Activated naive CD4-positive, alpha-beta T cell treated with anti-CD3 and anti-CD28 coated beads, Interleukin-2, amount 50 U/mL, for 16 hours (primary cell): ENCODE results near the gene GRIN3A.
A peak's percentile ranks its signal among the peaks of the same experiment; 100 is the strongest.
"Not testable (repeated sequence)": the region's sequence is repeated elsewhere in the genome, so short reads cannot be mapped to it uniquely, and the experiment has no call there.

Source experiments
- DNase-seq: peaks from one replicate; pipeline ENCODE4 v3.0.0-alpha.2; 2020

Gene GRIN3A

GRCh38 chr9:101738566-101739183 lies at the start of gene GRIN3A:
Gene GRIN3A, minus strand, starts transcription at chr9:101738647. Its CDS starts 668 bp downstream, at chr9:101737979.
- no peak for DNase-seq

- DNase-seq: no peak
Observed at GRCh38 chr9:101787891-101788290, 49.4 kb upstream of the GRIN3A start.

DNA sequence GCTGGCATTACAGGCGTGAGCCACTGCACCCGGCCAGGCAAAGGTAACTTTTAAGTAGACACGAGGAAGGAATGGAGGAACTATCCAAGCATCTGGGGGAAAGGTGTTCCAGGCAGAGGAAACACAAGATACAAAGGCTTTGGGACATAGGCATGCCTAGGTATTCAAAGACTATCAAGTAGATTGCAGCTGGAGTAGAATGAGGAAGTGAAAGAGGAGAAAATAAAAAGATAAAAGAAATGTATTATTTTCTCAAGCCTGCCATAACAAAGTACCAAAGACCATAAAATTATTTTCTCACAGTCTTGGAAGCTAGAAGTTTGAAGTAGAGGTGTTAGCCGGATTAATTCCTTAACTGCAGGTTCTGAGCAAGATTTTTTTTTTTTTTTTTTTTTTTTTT lies 39.9 kb upstream of the GRIN3A start:
- no peak for DNase-seq

- no peak for DNase-seq
Observed at GRCh38 chr9:101764472-101764871, 26.0 kb upstream of the GRIN3A start.

- DNase-seq: no peak
Observed at GRCh38 chr9:101758304-101758930, 20.0 kb upstream of the GRIN3A start.

GRCh38 chr9:101753716-101754115 lies 15.3 kb upstream of the GRIN3A start:
- DNase-seq: no peak

GRCh38 chr9:101751895-101752294 lies 13.4 kb upstream of the GRIN3A start:
- no peak for DNase-seq

DNA sequence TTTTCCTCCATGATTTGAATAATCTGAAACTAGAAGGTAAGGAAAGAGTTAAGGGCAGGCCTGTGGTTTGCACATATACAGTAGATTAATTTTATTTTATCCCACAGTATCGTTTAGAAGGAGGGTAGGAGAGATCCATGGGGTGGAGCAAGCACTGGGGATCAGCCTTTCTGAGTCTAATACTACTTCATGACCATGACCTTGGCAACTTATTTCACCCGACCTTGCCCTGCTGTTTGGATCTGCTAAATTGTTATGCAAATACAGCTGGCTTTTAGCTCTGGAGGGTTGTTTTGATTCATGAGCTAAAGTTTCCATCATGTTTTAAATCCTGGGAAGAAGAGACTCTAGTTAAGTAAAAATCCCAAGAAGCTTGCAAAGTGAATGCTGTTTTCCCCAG lies 864 bp upstream of the GRIN3A start:
- no peak for DNase-seq

GRCh38 chr9:101737705-101738565 lies 512 bp downstream of the GRIN3A start:
- DNase-seq: no peak

DNA sequence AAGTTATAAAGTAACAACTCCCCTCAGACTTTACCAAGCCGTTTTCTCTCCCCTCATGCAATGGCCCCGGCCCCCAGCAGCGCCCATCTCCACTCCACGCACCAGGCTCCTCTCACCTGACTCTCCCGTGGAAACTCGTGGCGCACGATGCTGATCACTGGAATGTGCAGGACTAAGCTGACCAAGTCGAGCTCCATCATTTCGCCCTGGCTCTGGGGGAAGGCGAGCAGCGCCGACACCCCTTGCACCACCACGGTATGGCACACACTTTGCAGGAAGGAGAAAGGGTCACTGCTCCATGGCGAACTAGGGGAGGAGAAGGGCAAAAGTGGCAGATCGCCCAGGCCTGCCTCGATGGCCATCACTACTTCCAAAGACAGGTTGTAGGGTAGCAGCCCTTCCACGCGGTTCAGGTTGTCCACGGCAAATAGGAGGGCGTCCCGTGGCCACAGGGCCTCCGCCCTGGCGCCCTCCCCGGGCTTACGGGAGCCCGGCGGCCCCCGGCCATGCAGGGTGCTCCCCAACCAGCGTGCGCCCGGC lies 1.2 kb downstream of the GRIN3A start:
- no peak for DNase-seq

DNA sequence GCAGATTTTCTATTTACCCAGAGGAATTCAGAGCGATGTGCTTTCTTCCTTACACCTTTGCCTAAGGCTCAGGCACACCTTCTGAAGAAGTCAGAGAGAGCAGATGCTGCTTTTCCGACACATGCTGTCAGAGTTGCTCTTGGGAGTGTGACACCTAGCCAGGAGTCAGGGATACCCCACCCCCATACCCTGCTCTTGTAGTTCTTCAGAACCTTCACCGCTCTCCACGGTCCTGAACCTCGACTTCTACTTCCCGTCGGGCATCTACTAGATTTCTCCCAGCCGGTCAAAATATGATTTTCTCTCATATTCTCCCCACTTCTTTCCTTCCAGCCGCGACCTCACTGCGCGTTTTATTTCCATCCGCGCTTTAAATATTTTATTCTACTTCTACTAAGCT lies 1.7 kb downstream of the GRIN3A start:
- DNase-seq: no peak

DNA sequence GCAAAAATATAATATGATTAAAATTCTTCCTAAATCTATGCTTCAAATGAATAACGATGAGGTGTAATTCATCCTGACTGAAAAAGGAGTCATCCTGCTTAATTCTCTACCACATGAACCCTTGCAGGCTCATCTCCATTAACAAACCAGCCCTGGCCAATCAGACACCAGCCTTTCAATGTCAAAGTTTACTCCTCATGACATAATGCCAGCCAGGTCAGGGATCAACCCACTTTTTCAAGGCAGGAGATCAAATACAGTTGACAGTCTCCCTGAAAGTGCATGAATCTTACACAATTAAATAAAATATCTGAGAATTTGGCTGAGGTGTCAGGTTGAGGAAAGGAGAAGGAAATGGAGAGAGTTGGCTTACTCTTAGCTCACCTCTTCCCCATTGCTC lies 7.0 kb downstream of the GRIN3A start:
- no peak for DNase-seq

DNA sequence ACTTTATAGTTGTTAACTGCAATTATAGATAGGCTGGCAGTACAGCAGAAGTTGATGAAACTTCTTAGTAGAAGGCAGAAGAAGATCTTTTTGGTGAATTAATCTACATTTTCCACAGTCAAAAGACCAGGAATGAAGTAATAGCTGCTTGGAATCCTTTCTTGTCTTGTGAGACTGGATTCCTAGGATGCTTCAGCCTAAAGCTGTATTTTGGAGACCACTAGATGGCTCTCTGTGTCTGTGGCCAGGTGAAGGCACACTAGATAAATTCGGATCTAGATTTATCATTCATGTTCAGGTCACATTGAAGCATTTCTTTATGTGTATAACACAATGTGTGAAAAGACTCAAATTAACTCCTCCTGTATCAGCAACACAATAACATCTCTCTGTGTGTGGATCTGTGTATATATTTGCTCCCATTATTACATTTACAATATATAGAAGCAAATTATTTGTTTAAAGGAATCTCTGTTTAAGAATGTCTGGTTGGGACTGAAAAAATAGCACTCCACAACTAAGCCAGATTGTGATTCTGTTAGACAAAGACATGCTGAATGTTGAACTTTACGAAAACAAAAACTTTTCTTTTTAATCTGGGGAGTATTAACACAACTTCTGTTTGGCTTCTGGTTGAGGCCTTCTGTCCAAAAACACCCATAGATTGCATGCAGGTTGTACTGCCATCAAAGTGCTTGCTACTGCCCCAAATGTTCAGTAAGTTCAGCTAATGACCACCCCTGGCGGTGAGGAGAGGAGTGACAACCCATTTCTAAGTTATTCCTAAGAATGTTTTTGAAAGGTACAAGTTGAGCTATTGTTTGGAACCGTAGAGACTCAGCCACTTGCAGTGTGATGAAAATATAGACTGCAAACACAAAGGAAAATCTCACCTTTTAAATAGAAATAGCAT lies 10.6 kb downstream of the GRIN3A start:
- DNase-seq: no peak

- DNase-seq: not testable (repeated sequence)
Observed at GRCh38 chr9:101724271-101724670, 14.2 kb downstream of the GRIN3A start.

DNA sequence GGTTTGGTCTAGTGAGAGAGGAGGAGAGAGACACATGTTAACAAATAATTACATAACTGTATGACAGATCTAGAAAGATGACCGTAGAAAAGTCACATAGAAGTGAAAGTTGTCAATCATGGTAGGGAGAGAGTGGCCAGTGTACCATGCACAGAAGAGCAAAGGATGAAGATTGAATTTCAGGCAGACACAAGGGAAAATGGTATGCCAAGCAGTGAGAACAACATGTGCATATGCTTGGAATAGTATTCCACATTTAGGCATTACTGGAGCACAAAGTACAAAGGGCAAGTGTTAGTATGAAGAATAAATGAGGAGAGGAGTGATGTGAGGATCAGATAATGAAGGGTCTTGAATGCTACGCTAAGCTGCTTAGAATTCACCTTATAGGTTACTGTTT lies 20.3 kb downstream of the GRIN3A start:
- DNase-seq: no peak

DNA sequence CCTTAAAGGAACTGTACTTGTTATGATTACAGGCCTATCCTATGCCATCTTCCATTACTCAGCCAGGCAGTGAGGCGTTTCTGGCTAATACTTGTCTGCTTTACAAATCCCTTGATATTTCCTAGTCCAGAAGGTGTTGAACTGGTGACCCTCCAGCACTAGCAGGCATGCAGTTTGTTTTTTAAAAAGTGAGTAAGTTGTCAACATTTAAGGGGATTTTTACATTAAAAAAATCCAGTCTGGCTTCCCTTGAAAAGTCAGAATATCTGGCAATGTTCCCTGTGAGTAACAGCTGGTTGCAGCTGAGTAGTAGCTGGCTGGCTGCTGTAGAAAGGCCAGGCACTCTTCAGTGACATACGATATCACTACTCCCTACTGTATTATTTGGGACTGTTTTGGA lies 21.8 kb downstream of the GRIN3A start:
- DNase-seq: no peak

GRCh38 chr9:101711330-101711941 lies 27.0 kb downstream of the GRIN3A start:
- DNase-seq: peak; percentile 24

GRCh38 chr9:101708855-101709254 lies 29.6 kb downstream of the GRIN3A start:
- DNase-seq: no peak

- no peak for DNase-seq
Observed at GRCh38 chr9:101707721-101708120, 30.7 kb downstream of the GRIN3A start.

DNA sequence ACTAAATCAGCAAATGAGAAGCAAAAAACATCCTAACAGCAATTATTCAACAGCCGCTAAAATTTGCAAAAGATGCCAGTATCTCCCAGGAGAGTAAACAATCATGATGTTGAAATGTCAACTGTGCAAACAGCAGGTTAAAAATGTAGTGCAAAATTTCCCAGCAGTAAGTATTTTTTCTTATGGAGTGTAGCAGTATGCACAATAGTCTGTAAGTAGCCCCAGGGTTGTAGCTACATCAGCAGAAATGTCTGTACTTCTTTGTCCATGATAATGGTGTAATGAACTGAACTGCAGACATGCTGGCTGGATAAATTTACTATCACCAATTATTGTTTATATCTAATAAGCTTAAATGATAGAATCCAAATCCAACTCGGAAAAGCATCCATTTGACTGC lies 31.4 kb downstream of the GRIN3A start:
- no peak for DNase-seq

DNA sequence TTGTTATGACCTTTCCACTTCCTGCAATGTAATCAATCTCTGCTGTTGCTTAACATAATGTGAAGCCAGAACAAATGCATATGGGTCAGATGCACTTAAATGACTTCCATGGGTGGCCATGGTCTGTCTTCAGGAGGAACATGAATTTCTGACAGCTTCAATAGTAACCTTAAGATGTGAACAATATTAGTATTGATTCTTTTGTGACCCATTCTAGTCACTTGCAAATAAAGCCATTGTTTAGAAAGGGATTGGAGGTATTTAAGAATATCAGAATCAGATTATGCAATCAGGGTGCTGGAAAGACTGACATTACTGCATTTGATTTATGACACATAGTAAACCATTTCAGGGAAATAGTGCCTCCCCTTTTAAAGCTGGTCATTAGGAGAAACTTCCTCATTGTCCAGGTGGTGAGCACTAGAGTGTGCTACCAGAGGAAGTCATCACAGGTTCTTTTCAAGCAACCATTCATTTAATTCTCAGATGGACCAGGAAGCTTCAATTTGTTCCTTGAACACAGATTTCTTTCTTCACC lies 32.1 kb downstream of the GRIN3A start:
- DNase-seq: no peak

GRCh38 chr9:101705135-101705661 lies 33.2 kb downstream of the GRIN3A start:
- DNase-seq: peak; percentile 35
